H1 (cell line): ENCODE measurements around the gene UBE2I. TPM values are rescaled to one million over a fixed set of nuclear protein-coding genes. Genes with fewer than 3 reads are reported as not detected.
"Not testable (repeated sequence)": the region's sequence is repeated elsewhere in the genome, so short reads cannot be mapped to it uniquely, and the experiment has no call there.

Source experiments
- CTCF ChIA-PET: fragments of 300-600 bp; sonication (Branson Sonifier 250); formaldehyde crosslinking; loops from one replicate; lab custom pipeline; 2021; ENCODE audit not compliant: partially characterized antibody; lab: Charles Lee
- POLR2A ChIA-PET: fragments of 300-600 bp; sonication (Branson Sonifier 250); formaldehyde crosslinking; loops from one replicate; lab custom pipeline; 2021; ENCODE audit warnings: inconsistent platforms; ENCODE audit not compliant: partially characterized antibody; lab: Charles Lee
- DNase-seq, 2 experiments: peaks; one replicate each; pipeline versions ENCODE4 v3.0.0 to v3.0.0-alpha.2; 2010 to 2022; ENCODE audit warnings: low spot score in 2 of 2, low read depth in 1 of 2, mixed read lengths in 1 of 2
- FAIRE-seq: peaks from 2 replicates; lab custom pipeline; 2011; peaks lifted over from hg19 to GRCh38; lab: Jason Lieb, UNC
- H2AFZ ChIP-seq: 2 replicates; pipeline ENCODE4 v1.8.1; 2012; ENCODE audit warnings: low read length, inconsistent platforms
- H2AK5ac ChIP-seq: 2 replicates; pipeline ENCODE4 v1.6.1; 2013; ENCODE audit warnings: low read depth, low read length
- H2BK120ac ChIP-seq: replicated peaks from 2 replicates; pipeline ENCODE3; 2013; ENCODE audit warnings: low read depth, low read length, inconsistent platforms
- H2BK12ac ChIP-seq: 2 replicates; pipeline ENCODE4 v1.6.1; 2013; ENCODE audit warnings: low read depth, low read length
- H2BK15ac ChIP-seq: 2 replicates; pipeline ENCODE4 v1.6.1; 2013; ENCODE audit warnings: low read length
- H2BK20ac ChIP-seq: 2 replicates; pipeline ENCODE4 v1.6.1; 2013; ENCODE audit warnings: low read length
- H2BK5ac ChIP-seq: 2 replicates; pipeline ENCODE4 v1.6.1; 2013; ENCODE audit warnings: low read depth, low read length
- H3K14ac ChIP-seq: 2 replicates; pipeline ENCODE4 v1.6.1; 2013; ENCODE audit warnings: inconsistent platforms; ENCODE audit not compliant: insufficient read length
- H3K18ac ChIP-seq: 2 replicates; pipeline ENCODE4 v1.6.1; 2013; ENCODE audit warnings: low read length; ENCODE audit errors: extremely low read depth
- H3K23ac ChIP-seq: 2 replicates; pipeline ENCODE4 v1.6.1; 2013; ENCODE audit warnings: inconsistent platforms; ENCODE audit not compliant: insufficient read length
- H3K23me2 ChIP-seq: 2 replicates; pipeline ENCODE4 v1.6.1; 2013; ENCODE audit warnings: low read depth, low read length
- H3K27ac ChIP-seq: 2 replicates; pipeline ENCODE4 v1.6.1; 2011; ENCODE audit warnings: low read depth, low read length, inconsistent platforms
- H3K27me3 ChIP-seq, 4 experiments: replicated peaks in 1 of 4; 1 replicate in 1 of 4; 2 replicates in 3 of 4; pipeline versions ENCODE4 v1.6.1 to v1.8.1; 2011 to 2013; ENCODE audit warnings: low read length in 3 of 4, mild to moderate bottlenecking in 3 of 4, inconsistent platforms in 2 of 4, mixed read lengths in 2 of 4, moderate library complexity in 1 of 4; ENCODE audit not compliant: control insufficient read depth in 3 of 4, insufficient read depth in 3 of 4; ENCODE audit errors: extremely low read depth in 1 of 4
- H3K36me3 ChIP-seq, 4 experiments: 2 replicates each; pipeline versions ENCODE4 v1.6.1 to v1.8.1; 2011 to 2013; ENCODE audit warnings: mild to moderate bottlenecking in 4 of 4, low read length in 3 of 4, moderate library complexity in 2 of 4, control low read depth in 1 of 4, inconsistent platforms in 1 of 4; ENCODE audit not compliant: insufficient read depth in 4 of 4, control insufficient read depth in 2 of 4
- H3K4ac ChIP-seq: replicated peaks from 2 replicates; pipeline ENCODE3; 2013; ENCODE audit warnings: low read length, low read depth, mixed read lengths, inconsistent platforms; ENCODE audit not compliant: insufficient read length
- H3K4me1 ChIP-seq, 4 experiments: replicated peaks in 1 of 4; 1 replicate in 1 of 4; 2 replicates in 3 of 4; pipeline versions ENCODE4 v1.6.1 to v1.8.1; 2011 to 2013; ENCODE audit warnings: low read length in 3 of 4, inconsistent platforms in 2 of 4, mixed read lengths in 1 of 4; ENCODE audit not compliant: insufficient read depth in 4 of 4, control insufficient read depth in 3 of 4
- H3K4me2 ChIP-seq, 2 experiments: 2 replicates each; pipeline versions ENCODE4 v1.6.1 to v1.8.1; 2011 to 2013; ENCODE audit warnings: low read depth in 2 of 2, low read length in 2 of 2, control low read depth in 1 of 2, inconsistent platforms in 1 of 2, mild to moderate bottlenecking in 1 of 2; ENCODE audit not compliant: insufficient read depth in 1 of 2
- H3K4me3 ChIP-seq, 4 experiments: fragments of 200-600, 300-600 bp in 1 of 4; sonication (generic), shearing (Covaris generic), sonication (Bioruptor Twin) in 1 of 4; 2 replicates each; pipeline versions ENCODE4 v1.5.1 to v1.8.1; 2011 to 2016; ENCODE audit warnings: low read length in 4 of 4, low read depth in 3 of 4, control low read depth in 2 of 4, inconsistent platforms in 2 of 4, mild to moderate bottlenecking in 2 of 4, mixed read lengths in 1 of 4, moderate library complexity in 1 of 4; ENCODE audit not compliant: insufficient read depth in 2 of 4; ENCODE audit errors: extremely low read depth in 1 of 4
- H3K56ac ChIP-seq: replicated peaks from 2 replicates; pipeline ENCODE3; 2013; ENCODE audit warnings: low read depth, mild to moderate bottlenecking, mixed read lengths, low read length, inconsistent platforms; ENCODE audit not compliant: insufficient read length
- H3K79me1 ChIP-seq: 2 replicates; pipeline ENCODE4 v1.6.1; 2013; ENCODE audit warnings: low read depth, low read length, control low read depth
- H3K79me2 ChIP-seq, 2 experiments: 2 replicates each; pipeline versions ENCODE4 v1.6.1 to v1.8.1; 2012 to 2013; ENCODE audit warnings: low read length in 2 of 2, mild to moderate bottlenecking in 2 of 2, inconsistent platforms in 1 of 2; ENCODE audit not compliant: insufficient read depth in 2 of 2, control insufficient read depth in 1 of 2
- H3K9ac ChIP-seq, 4 experiments: replicated peaks in 1 of 4; 1 replicate in 1 of 4; 2 replicates in 3 of 4; pipeline versions ENCODE4 v1.6.1 to v1.8.1; 2011 to 2013; ENCODE audit warnings: low read depth in 3 of 4, low read length in 3 of 4, control low read depth in 2 of 4, mild to moderate bottlenecking in 2 of 4, moderate library complexity in 2 of 4, inconsistent platforms in 1 of 4; ENCODE audit errors: extremely low read depth in 1 of 4
- H3K9me3 ChIP-seq, 2 experiments: 2 replicates each; pipeline versions ENCODE4 v1.6.1 to v1.8.1; 2012 to 2013; ENCODE audit warnings: mild to moderate bottlenecking in 2 of 2, moderate library complexity in 2 of 2, control low read depth in 1 of 2, inconsistent platforms in 1 of 2, low read depth in 1 of 2, low read length in 1 of 2, mixed read lengths in 1 of 2; ENCODE audit not compliant: insufficient read depth in 2 of 2
- H4K20me1 ChIP-seq, 2 experiments: replicated peaks in 1 of 2; 2 replicates each; pipeline versions ENCODE3 to v1.8.1; 2011 to 2013; ENCODE audit warnings: inconsistent platforms in 2 of 2, low read length in 2 of 2, mild to moderate bottlenecking in 1 of 2; ENCODE audit not compliant: insufficient read depth in 2 of 2, control insufficient read depth in 1 of 2
- H4K5ac ChIP-seq: 2 replicates; pipeline ENCODE4 v1.6.1; 2013; ENCODE audit warnings: low read length, low read depth, mixed read lengths, inconsistent platforms; ENCODE audit not compliant: insufficient read length
- H4K8ac ChIP-seq: 2 replicates; pipeline ENCODE4 v1.8.0; 2013; ENCODE audit warnings: mild to moderate bottlenecking, moderate library complexity, low read length, inconsistent platforms; ENCODE audit not compliant: insufficient read depth; ENCODE audit errors: extremely low read depth
- H4K91ac ChIP-seq: replicated peaks from 2 replicates; pipeline ENCODE3; 2013; ENCODE audit warnings: low read length, mixed read lengths, inconsistent platforms; ENCODE audit not compliant: insufficient read length
- WGBS, 2 experiments: shearing (Covaris generic) in 1 of 2; methylation state at CpG; one replicate each; pipeline versions ENCODE4 v1.1.6 to v1.1.7; 2013 to 2015; ENCODE audit warnings: low lambda C conversion rate in 2 of 2, mixed read lengths in 2 of 2, inconsistent platforms in 1 of 2, low coverage in 1 of 2, missing lambda C conversion rate in 1 of 2; ENCODE audit not compliant: insufficient replicate concordance in 2 of 2, insufficient coverage in 1 of 2, insufficient read length in 1 of 2; ENCODE audit errors: extremely low coverage in 1 of 2, missing lambda C conversion rate in 1 of 2; 5-methylcytosine and 5-hydroxymethylcytosine counted together
- polyA plus RNA-seq, 7 experiments: library from polyadenylated mRNA; depleted of rRNA in 3 of 7; stranded (reverse) in 5 of 7; unstranded in 2 of 7; fragments of >200 nt in 5 of 7; fragments of 200-250 nt in 2 of 7; gene quantifications; 1 replicate in 5 of 7; 2 replicates in 1 of 7; 4 replicates in 1 of 7; pipeline versions ENCODE4 v1.2.1 to v1.2.3, GENCODE V29; 2011 to 2013; ENCODE audit warnings: missing spikeins in 2 of 7, mixed read lengths in 2 of 7
- total RNA-seq: library from RNA; stranded (reverse); fragmentation: NEBNext Ultra II Directional; extraction: Animal tissue kit (Norgen Biotek cat#: 25700); gene quantifications from 2 replicates; pipeline ENCODE4 v1.2.1, GENCODE V29; 2021

Gene UBE2I
- total and polyA plus RNA-seq, 2 of the 8 experiments (the other 6 are each of a cell fraction or from before 2014, with no cell fraction given): 148 to 268 TPM

DNA sequence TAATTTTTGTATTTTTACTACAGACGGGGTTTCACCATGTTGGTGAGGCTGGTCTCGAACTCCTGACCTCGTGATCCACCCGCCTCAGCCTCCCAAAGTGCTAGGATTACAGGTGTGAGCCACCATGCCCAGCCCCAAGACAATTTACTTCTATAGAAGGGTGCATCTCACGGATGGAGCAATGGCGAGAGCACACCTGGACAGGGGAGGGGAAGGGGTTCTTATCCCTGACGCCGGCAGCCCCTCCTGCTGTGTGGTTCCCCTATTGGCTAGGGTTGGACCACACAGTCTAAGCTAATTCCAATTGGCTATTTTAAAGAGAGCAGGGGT, 12.8 kb upstream of the UBE2I start:
- FAIRE-seq, H4K20me1 ChIP-seq, H3K14ac ChIP-seq, H3K23me2 ChIP-seq, H3K9ac ChIP-seq, H4K5ac ChIP-seq, H2BK120ac ChIP-seq, H3K4me2 ChIP-seq, H3K23ac ChIP-seq, H4K91ac ChIP-seq, H3K4ac ChIP-seq, H3K56ac ChIP-seq, H3K4me1 ChIP-seq, H2BK15ac ChIP-seq, H3K18ac ChIP-seq, H3K79me2 ChIP-seq, H3K27ac ChIP-seq, H3K9me3 ChIP-seq, H3K36me3 ChIP-seq, DNase-seq, H3K79me1 ChIP-seq, H2BK20ac ChIP-seq, H4K8ac ChIP-seq, H2BK5ac ChIP-seq, H3K4me3 ChIP-seq, H3K27me3 ChIP-seq, H2AK5ac ChIP-seq, H2AFZ ChIP-seq: not testable (repeated sequence)
- H2BK12ac ChIP-seq: 0 out of 2 replicates have a peak overlapping the region, but pooled peaks have one; percentile 27
- CTCF ChIA-PET: interaction anchor here (0.7 to 1.6 kb wide), 5 partner anchors 9 to 813 kb away, joined by 3 to 5 read pairs (median 4); no protein-coding TSS in a partner anchor
- POLR2A ChIA-PET: interaction anchor here (0.8 kb wide), 1 partner anchor 10 kb away, joined by 3 read pairs; no protein-coding TSS in a partner anchor
- 78% methylated on average over 8 of the region's 8 CpGs; no CpG with 5 or more reads in 1 of the 2 experiments for WGBS, 2 experiments
